Neural progenitor cell (in vitro differentiated cells): ENCODE measurements around the gene ITGAD. TPM values are rescaled to one million over a fixed set of nuclear protein-coding genes. Genes with fewer than 3 reads are reported as not detected.
"Not testable (repeated sequence)": the region's sequence is repeated elsewhere in the genome, so short reads cannot be mapped to it uniquely, and the experiment has no call there.

ENCODE experiments used
- DNase-seq: peaks from one replicate; pipeline ENCODE4 v3.0.0-alpha.2; 2016; ENCODE audit warnings: low spot score
- H2AFZ ChIP-seq: fragments of 200-600 bp; sonication (generic); replicated peaks from 2 replicates; pipeline ENCODE4 v1.6.1; 2016; ENCODE audit warnings: antibody characterized with exemption
- H3F3A ChIP-seq: fragments of 200-600 bp; sonication (generic); 2 replicates; pipeline ENCODE4 v1.6.1; 2016; ENCODE audit warnings: antibody characterized with exemption, low read depth
- H3K27ac ChIP-seq: fragments of 200-600 bp; sonication (generic); 2 replicates; pipeline ENCODE4 v1.5.1; 2016; ENCODE audit warnings: mild to moderate bottlenecking
- H3K27me3 ChIP-seq: fragments of 200-600 bp; sonication (generic); 2 replicates; pipeline ENCODE4 v1.6.1; 2016; ENCODE audit warnings: mild to moderate bottlenecking, moderate library complexity
- H3K36me3 ChIP-seq: fragments of 200-600 bp; sonication (generic); 2 replicates; pipeline ENCODE4 v1.5.1; 2016
- H3K4me1 ChIP-seq: fragments of 200-600 bp; sonication (generic); 2 replicates; pipeline ENCODE4 v1.6.1; 2016; ENCODE audit warnings: mixed run types
- H3K4me2 ChIP-seq: fragments of 200-600 bp; sonication (generic); 2 replicates; pipeline ENCODE4 v1.6.1; 2016
- H3K4me3 ChIP-seq: fragments of 200-600 bp; sonication (generic); 2 replicates; pipeline ENCODE4 v1.5.1; 2016
- H3K79me2 ChIP-seq: fragments of 200-600 bp; sonication (generic); 2 replicates; pipeline ENCODE4 v1.6.1; 2016; ENCODE audit warnings: low read depth
- H3K9ac ChIP-seq: fragments of 200-600 bp; sonication (generic); 2 replicates; pipeline ENCODE4 v1.6.1; 2016
- H3K9me3 ChIP-seq: fragments of 200-600 bp; sonication (generic); 2 replicates; pipeline ENCODE4 v1.5.1; 2016; ENCODE audit warnings: low read depth
- H4K20me1 ChIP-seq: fragments of 200-600 bp; sonication (generic); 2 replicates; pipeline ENCODE4 v1.6.1; 2016; ENCODE audit warnings: low read depth
- H3K27ac Mint-ChIP-seq: 3 replicates; pipeline ENCODE4 v1.8.0; 2021; ENCODE audit warnings: mixed read lengths
- H3K27me3 Mint-ChIP-seq: 2 replicates; pipeline ENCODE4 v1.8.0; 2022; ENCODE audit warnings: low read depth, mild to moderate bottlenecking, inconsistent platforms, moderate library complexity, mixed read lengths; ENCODE audit not compliant: insufficient read depth
- H3K36me3 Mint-ChIP-seq: 3 replicates; pipeline ENCODE4 v1.8.0; 2021; ENCODE audit warnings: mixed read lengths
- H3K4me1 Mint-ChIP-seq: 3 replicates; pipeline ENCODE4 v1.8.0; 2021; ENCODE audit warnings: mixed read lengths
- H3K4me3 Mint-ChIP-seq: 3 replicates; pipeline ENCODE4 v1.8.0; 2021; ENCODE audit warnings: mild to moderate bottlenecking, moderate library complexity, mixed read lengths
- H3K9me3 Mint-ChIP-seq: 3 replicates; pipeline ENCODE4 v1.8.0; 2020; ENCODE audit warnings: mixed read lengths
- EZH2 ChIP-seq: fragments of 200-600 bp; sonication (generic); IDR thresholded peaks from 2 replicates; pipeline ENCODE4 v1.6.1; 2017; ENCODE audit warnings: antibody characterized with exemption, mild to moderate bottlenecking, moderate library complexity
- EZH2phosphoT487 ChIP-seq: fragments of 200-600 bp; sonication (generic); IDR thresholded peaks from 2 replicates; pipeline ENCODE4 v1.6.1; 2017; ENCODE audit warnings: antibody characterized with exemption
- total RNA-seq: library from RNA; depleted of rRNA; stranded (reverse); fragments of >200 nt; gene quantifications from 2 replicates; pipeline ENCODE4 v1.2.3, GENCODE V29; 2015; ENCODE audit warnings: low replicate concordance
- TF ChIP-seq, protein P1 (sequence below): fragments of 200-600 bp; sonication (generic); IDR thresholded peaks from 2 replicates; pipeline ENCODE4 v1.5.1; 2017; ENCODE audit warnings: antibody characterized with exemption, mild to moderate bottlenecking

The ITGAD gene
- total RNA-seq, 1 donor from 2014 or later = not detected

DNA sequence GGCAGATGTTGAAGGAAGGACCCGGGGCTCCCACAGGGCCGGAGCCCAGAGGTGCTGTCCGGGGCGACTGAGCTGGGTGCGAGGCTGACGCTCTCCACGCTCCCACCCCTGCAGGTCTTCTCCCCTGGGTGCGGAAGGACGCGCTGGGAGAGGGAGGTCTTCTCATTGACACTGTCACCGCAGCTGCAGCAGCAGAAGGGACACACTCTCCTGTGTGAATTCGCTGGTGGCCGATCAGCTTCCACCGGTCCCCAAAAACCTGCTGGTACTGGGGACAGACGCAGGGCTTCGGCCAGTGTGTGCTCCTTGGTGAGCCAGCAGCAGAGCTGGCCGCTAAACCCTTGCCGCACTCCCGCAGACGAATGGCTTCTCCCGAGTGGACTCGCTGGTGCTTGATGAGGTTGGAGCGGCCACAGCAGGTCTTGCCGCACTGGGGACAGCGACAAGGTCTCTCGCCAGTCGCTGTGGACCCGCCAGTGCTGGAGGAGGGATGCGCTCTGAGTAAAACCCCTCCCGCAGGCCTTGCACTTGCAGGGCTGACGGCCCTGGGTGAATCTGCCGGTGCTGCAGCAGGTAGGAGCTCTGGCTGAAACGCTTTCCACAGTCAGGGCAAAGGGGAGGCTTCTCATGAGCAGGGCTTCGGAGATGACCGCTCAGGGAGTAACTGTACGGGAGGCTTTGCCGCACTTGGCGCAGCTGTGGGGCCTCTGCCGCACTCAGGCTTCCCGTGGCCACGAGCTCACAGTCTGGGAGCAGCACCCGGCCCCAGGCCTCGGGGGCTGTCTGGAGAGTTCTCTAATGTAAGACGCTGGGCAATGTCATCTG is 43.3 kb downstream of the ITGAD start:
- Mint-ChIP-seq H3K9me3 (no peaks in the 10 kb centered on the region), H3K36me3 (no peaks in the 10 kb centered on the region), H3K27me3 (peaks cover 3% of the 10 kb centered on the region), H3K4me3 (no peak overlapping the region), H3K4me1 (peaks cover 3% of the 10 kb centered on the region), H3K27ac (no peak overlapping the region)
- Histone ChIP-seq H3K9me3 (no peaks in the 10 kb centered on the region), H4K20me1 (no peaks in the 10 kb centered on the region), H3K4me1 (no peaks in the 10 kb centered on the region), H3K36me3 (no peaks in the 10 kb centered on the region), H3K27me3 (no peaks in the 10 kb centered on the region), H3K4me3 (no peak overlapping the region), H3K9ac (no peak overlapping the region), H3K4me2 (no peak overlapping the region), H3K27ac (no peak overlapping the region), H3K79me2 (no peaks in the 10 kb centered on the region), H3F3A (no peaks in the 10 kb centered on the region), H2AFZ (no peak overlapping the region)
- DNase-seq = no peak
- TF ChIP-seq, protein P1, sequence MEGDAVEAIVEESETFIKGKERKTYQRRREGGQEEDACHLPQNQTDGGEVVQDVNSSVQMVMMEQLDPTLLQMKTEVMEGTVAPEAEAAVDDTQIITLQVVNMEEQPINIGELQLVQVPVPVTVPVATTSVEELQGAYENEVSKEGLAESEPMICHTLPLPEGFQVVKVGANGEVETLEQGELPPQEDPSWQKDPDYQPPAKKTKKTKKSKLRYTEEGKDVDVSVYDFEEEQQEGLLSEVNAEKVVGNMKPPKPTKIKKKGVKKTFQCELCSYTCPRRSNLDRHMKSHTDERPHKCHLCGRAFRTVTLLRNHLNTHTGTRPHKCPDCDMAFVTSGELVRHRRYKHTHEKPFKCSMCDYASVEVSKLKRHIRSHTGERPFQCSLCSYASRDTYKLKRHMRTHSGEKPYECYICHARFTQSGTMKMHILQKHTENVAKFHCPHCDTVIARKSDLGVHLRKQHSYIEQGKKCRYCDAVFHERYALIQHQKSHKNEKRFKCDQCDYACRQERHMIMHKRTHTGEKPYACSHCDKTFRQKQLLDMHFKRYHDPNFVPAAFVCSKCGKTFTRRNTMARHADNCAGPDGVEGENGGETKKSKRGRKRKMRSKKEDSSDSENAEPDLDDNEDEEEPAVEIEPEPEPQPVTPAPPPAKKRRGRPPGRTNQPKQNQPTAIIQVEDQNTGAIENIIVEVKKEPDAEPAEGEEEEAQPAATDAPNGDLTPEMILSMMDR = no peak
- no peak for TF ChIP-seq EZH2
- TF ChIP-seq EZH2phosphoT487 = no peak

DNA sequence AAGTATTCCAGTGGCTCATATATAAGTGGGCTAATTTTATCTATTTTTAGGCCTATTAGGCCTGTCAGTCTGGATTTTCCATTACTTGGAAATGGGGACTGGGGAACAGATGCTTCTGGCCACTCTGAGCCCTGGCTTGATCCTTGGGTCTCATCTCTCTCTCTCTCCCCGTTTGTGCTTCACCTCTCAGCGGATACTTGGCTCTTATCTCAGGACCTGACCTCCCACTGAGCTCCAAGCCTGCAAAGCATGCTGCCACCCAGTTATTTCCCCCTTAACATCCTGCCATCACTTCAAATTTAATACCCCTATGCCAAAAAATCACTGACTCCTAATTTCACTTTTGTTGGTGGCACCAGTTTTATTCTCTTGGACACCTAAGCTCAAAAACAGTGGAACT is 45.3 kb downstream of the ITGAD start:
- Histone ChIP-seq H2AFZ (no peak overlapping the region), H3K27me3 (no peaks in the 10 kb centered on the region), H3K4me1 (no peaks in the 10 kb centered on the region), H3K4me3 (no peak overlapping the region), H4K20me1 (no peaks in the 10 kb centered on the region), H3K9me3 (no peaks in the 10 kb centered on the region), H3K79me2 (no peaks in the 10 kb centered on the region), H3F3A (peaks cover 6% of the 10 kb centered on the region), H3K9ac (no peak overlapping the region), H3K4me2 (no peak overlapping the region), H3K27ac (no peak overlapping the region), H3K36me3 (no peaks in the 10 kb centered on the region)
- Mint-ChIP-seq H3K4me3 (no peak overlapping the region), H3K4me1 (peaks cover 5% of the 10 kb centered on the region), H3K27me3 (peaks cover 5% of the 10 kb centered on the region), H3K9me3 (no peaks in the 10 kb centered on the region), H3K36me3 (no peaks in the 10 kb centered on the region), H3K27ac (no peak overlapping the region)
- TF ChIP-seq EZH2phosphoT487 (no peak), EZH2 (no peak)
- TF ChIP-seq, protein P1 = no peak
- DNase-seq = no peak

DNA sequence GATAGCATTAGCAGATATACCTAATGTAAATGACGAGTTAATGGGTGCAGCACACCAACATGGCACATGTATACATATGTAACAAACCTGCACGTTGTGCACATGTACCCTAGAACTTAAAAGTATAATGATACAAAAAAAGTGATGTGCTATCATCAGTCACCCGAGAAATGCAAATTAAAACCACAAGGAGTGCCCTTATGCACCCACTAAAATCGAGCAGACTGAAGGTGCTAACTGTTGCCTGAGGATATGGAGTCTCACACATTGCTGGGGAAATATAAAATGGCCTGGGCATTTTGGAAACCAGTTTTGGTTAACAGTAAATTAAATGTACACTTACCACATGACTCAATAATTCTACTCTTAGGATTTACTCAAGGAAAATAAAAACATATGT is 45.9 kb downstream of the ITGAD start:
- H3K4me1 ChIP-seq, H3K27ac Mint-ChIP-seq, H3F3A ChIP-seq, H3K36me3 ChIP-seq, H2AFZ ChIP-seq, H3K27ac ChIP-seq, H3K4me1 Mint-ChIP-seq, H3K27me3 Mint-ChIP-seq, H3K4me2 ChIP-seq, H3K9me3 Mint-ChIP-seq, H4K20me1 ChIP-seq, H3K79me2 ChIP-seq, H3K36me3 Mint-ChIP-seq, H3K4me3 Mint-ChIP-seq, DNase-seq, H3K27me3 ChIP-seq, H3K9me3 ChIP-seq, H3K9ac ChIP-seq, H3K4me3 ChIP-seq: not testable (repeated sequence)

DNA sequence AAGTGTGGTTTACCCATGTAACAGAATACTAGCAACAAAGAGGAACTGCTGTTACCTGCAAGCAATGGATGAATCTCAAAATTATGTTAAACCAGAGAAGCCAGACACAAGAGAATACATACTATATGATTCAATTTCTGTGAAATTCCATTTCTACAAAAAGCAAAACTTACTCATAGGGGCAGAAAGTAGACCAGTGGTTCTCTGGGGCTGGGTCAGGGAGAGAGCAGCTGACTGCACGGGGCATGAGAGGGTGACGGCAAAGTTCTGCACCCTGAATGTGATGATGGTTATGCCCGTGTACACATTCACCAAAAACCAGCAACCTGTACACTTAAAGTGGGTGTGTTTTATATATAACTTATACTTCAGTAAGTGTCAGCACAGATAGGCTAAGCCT is 46.4 kb downstream of the ITGAD start:
- no peaks in the 10 kb centered on the region for H3K27me3 ChIP-seq
- DNase-seq = no peak
- H3K4me3 ChIP-seq = no peak overlapping the region
- TF ChIP-seq EZH2 = no peak
- TF ChIP-seq, protein P1 = no peak
- TF ChIP-seq EZH2phosphoT487 = no peak
- no peaks in the 10 kb centered on the region for H3K36me3 Mint-ChIP-seq
- H3K4me1 Mint-ChIP-seq = peaks cover 3% of the 10 kb centered on the region
- no peaks in the 10 kb centered on the region for H3K9me3 Mint-ChIP-seq
- H3K27ac Mint-ChIP-seq = no peak overlapping the region
- no peak overlapping the region for H3K9ac ChIP-seq
- H4K20me1 ChIP-seq = no peaks in the 10 kb centered on the region
- no peaks in the 10 kb centered on the region for H3K79me2 ChIP-seq
- H3K27ac ChIP-seq = no peak overlapping the region
- peaks cover 9% of the 10 kb centered on the region for H3K27me3 Mint-ChIP-seq
- H3K9me3 ChIP-seq = no peaks in the 10 kb centered on the region
- H2AFZ ChIP-seq = no peak overlapping the region
- H3K36me3 ChIP-seq = no peaks in the 10 kb centered on the region
- H3K4me3 Mint-ChIP-seq = no peak overlapping the region
- peaks cover 6% of the 10 kb centered on the region for H3F3A ChIP-seq
- no peak overlapping the region for H3K4me2 ChIP-seq
- H3K4me1 ChIP-seq = no peaks in the 10 kb centered on the region
